ENCODE data around the gene MSGN1. TPM values are rescaled to one million over a fixed set of nuclear protein-coding genes. Genes with fewer than 3 reads are reported as not detected.

MSGN1 gene
- polyA plus RNA-seq, 1 experiment: not detected

- TF ChIP-seq, protein P1, sequence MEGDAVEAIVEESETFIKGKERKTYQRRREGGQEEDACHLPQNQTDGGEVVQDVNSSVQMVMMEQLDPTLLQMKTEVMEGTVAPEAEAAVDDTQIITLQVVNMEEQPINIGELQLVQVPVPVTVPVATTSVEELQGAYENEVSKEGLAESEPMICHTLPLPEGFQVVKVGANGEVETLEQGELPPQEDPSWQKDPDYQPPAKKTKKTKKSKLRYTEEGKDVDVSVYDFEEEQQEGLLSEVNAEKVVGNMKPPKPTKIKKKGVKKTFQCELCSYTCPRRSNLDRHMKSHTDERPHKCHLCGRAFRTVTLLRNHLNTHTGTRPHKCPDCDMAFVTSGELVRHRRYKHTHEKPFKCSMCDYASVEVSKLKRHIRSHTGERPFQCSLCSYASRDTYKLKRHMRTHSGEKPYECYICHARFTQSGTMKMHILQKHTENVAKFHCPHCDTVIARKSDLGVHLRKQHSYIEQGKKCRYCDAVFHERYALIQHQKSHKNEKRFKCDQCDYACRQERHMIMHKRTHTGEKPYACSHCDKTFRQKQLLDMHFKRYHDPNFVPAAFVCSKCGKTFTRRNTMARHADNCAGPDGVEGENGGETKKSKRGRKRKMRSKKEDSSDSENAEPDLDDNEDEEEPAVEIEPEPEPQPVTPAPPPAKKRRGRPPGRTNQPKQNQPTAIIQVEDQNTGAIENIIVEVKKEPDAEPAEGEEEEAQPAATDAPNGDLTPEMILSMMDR (IDR thresholded peaks at IDR 0.05; ENCODE audit: insufficient read depth, low read depth, low read length): no peak
- Histone ChIP-seq H3K27me3 (ENCODE audit: control insufficient read depth, insufficient read depth, low read length) (peaks cover 2% of the 10 kb centered on the region), H3K4me3 (ENCODE audit: low read depth, low read length) (no peak overlapping the region), H3K36me3 (ENCODE audit: control insufficient read depth, insufficient read depth, low read length) (no peaks in the 10 kb centered on the region)
- no peak for DNase-seq (ENCODE audit: low read depth)
- ChIA-PET CTCF (interaction anchor here (0.6 to 2.5 kb wide), 4 partner anchors 15 to 289 kb away, joined by 3 to 7 read pairs (median 4); no protein-coding TSS in a partner anchor), POLR2A (no interaction called here)
These were observed 1.7 kb upstream of the MSGN1 start for GRCh38 chr2:17814601-17815000.

DNA sequence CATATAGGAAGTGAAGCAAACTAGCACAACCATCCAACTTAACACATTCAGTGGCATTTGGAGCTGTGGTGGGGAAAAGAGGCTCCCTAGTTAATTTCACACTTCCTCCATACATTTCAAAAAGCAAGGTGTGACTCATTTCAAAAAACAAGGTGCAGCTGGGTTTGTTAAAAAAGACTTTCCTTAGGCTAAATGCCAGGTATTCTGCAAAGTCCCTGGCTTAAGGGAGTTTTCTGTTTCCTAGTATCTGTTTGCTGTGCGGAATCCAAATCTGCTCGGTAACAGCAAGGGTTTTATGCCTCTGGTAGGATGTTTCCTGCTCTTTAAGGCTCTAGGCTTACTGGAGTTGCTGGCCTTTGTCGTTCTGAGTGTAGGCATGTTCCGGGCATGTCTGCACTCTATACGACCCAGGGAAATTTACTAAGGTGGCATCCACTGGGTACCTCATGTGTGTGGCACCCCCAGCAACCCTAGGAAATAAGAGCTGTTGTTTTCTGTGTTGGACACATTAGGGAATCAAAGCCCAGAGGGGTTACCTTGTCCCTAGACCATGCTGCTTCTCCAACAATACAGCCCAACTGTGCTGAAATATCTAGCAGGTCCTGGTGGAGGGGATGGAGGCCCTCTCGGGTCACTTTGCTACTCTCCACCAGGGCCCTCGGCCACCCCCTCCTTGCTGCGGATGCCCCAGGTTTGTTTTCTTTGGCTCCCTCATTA lies 634 bp upstream of the MSGN1 start:
- DNase-seq (ENCODE audit: low read depth): no peak
- H3K27me3 ChIP-seq (ENCODE audit: control insufficient read depth, insufficient read depth, low read length): peaks cover 2% of the 10 kb centered on the region
- ChIA-PET POLR2A (no interaction called here), CTCF (interaction anchor here (0.6 to 2.5 kb wide), 3 partner anchors 16 to 288 kb away, joined by 3 to 7 read pairs (median 3); no protein-coding TSS in a partner anchor)
- TF ChIP-seq, protein P1 (IDR thresholded peaks at IDR 0.05; ENCODE audit: insufficient read depth, low read depth, low read length): no peak
- no peak overlapping the region for H3K4me3 ChIP-seq (ENCODE audit: low read depth, low read length)
- no peaks in the 10 kb centered on the region for H3K36me3 ChIP-seq (ENCODE audit: control insufficient read depth, insufficient read depth, low read length)

GRCh38 chr2:17818235-17818815 lies 2.1 kb downstream of the MSGN1 start:
- H3K36me3 ChIP-seq (ENCODE audit: control insufficient read depth, insufficient read depth, low read length): no peaks in the 10 kb centered on the region
- peaks cover 2% of the 10 kb centered on the region; the same call in 1 of the 2 replicates for H3K27me3 ChIP-seq (ENCODE audit: control insufficient read depth, insufficient read depth, low read length)
- TF ChIP-seq, protein P1 (IDR thresholded peaks at IDR 0.05; ENCODE audit: insufficient read depth, low read depth, low read length): no peak
- ChIA-PET CTCF (no interaction called here), POLR2A (no interaction called here)
- DNase-seq (ENCODE audit: low read depth): no peak
- H3K4me3 ChIP-seq (ENCODE audit: low read depth, low read length): no peak overlapping the region

DNA sequence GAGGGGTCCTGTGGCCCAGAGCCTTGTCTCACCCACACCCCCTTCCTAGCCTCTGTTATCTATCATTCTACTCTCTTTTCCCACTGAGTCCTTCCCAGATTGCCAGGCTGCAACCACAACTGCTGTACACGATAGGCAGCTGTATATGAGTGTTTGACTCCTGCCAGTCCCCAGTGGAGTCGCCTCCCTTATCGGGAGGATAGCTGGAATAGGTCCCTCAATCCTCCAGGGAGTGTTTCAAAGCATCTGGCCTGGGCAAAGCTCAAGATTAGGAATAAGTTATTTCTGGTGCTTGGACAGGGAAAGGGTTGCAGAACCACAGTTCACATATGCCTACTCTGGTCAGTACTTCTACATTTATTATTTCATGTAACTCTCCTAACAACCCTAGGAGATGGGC lies 4.8 kb downstream of the MSGN1 start:
- no peak for DNase-seq (ENCODE audit: low read depth)
- POLR2A ChIA-PET: no interaction called here
- TF ChIP-seq, protein P1 (IDR thresholded peaks at IDR 0.05; ENCODE audit: insufficient read depth, low read depth, low read length): no peak
- CTCF ChIA-PET: interaction anchor here (0.8 to 2.0 kb wide), 3 partner anchors 10 to 101 kb away, joined by 3 to 12 read pairs (median 4); no protein-coding TSS in a partner anchor
- no peak overlapping the region for H3K4me3 ChIP-seq (ENCODE audit: low read depth, low read length)
- H3K36me3 ChIP-seq (ENCODE audit: control insufficient read depth, insufficient read depth, low read length): no peaks in the 10 kb centered on the region
- H3K27me3 ChIP-seq (ENCODE audit: control insufficient read depth, insufficient read depth, low read length): peaks cover 3% of the 10 kb centered on the region; the same call in 1 of the 2 replicates

All from BJ (cell line).